Sigmoid colon (tissue), 7 donors: ENCODE data around the gene DDX23. TPM values are rescaled to one million over a fixed set of nuclear protein-coding genes. Genes with fewer than 3 reads are reported as not detected.
A peak's percentile ranks its signal among the peaks of the same experiment; 100 is the strongest.
"Not testable (repeated sequence)": the region's sequence is repeated elsewhere in the genome, so short reads cannot be mapped to it uniquely, and the experiment has no call there.

ENCODE experiments used
- DNase-seq: peaks from one replicate; pipeline ENCODE4 v3.0.0-alpha.2; 2019
- H3K27ac ChIP-seq, 4 donors: fragments of 200-600 bp; sonication (generic); one replicate each; pipeline ENCODE4 v1.5.1; 2016 to 2019; ENCODE audit warnings: mild to moderate bottlenecking in 1 of 4
- H3K27me3 ChIP-seq, 3 donors: fragments of 200-600 bp; sonication (generic); one replicate each; pipeline ENCODE4 v1.5.1; 2019; ENCODE audit warnings: mild to moderate bottlenecking in 1 of 3
- H3K36me3 ChIP-seq, 4 donors: fragments of 200-600 bp; sonication (generic); one replicate each; pipeline ENCODE4 v1.5.1; 2016 to 2019
- H3K4me1 ChIP-seq, 4 donors: fragments of 200-600 bp; sonication (generic); one replicate each; pipeline ENCODE4 v1.5.1; 2017 to 2019
- H3K4me3 ChIP-seq, 4 donors: fragments of 200-600 bp; sonication (generic); one replicate each; pipeline ENCODE4 v1.5.1; 2017 to 2019; ENCODE audit warnings: mild to moderate bottlenecking in 2 of 4, moderate library complexity in 1 of 4
- H3K9me3 ChIP-seq, 4 donors: fragments of 200-600 bp in 3 of 4; sonication (generic) in 3 of 4; one replicate each; pipeline versions ENCODE4 v1.5.1 to v1.6.1; 2013 to 2019
- CTCF ChIP-seq, 4 experiments: fragments of 450-650 bp in 3 of 4; fragments of 200-600 bp in 1 of 4; IDR thresholded peaks; one replicate each; pipeline ENCODE4 v1.5.1; 2016 to 2019; ENCODE audit warnings: antibody characterized with exemption in 4 of 4, mild to moderate bottlenecking in 3 of 4, moderate library complexity in 2 of 4
- EP300 ChIP-seq, 4 donors: sonication (generic); formaldehyde crosslinking; IDR thresholded peaks; one replicate each; pipeline ENCODE4 v1.6.1; 2017; ENCODE audit warnings: antibody characterized with exemption in 4 of 4
- POLR2A ChIP-seq, 2 donors: fragments of 450-650 bp; IDR thresholded peaks; one replicate each; pipeline ENCODE4 v1.6.1; 2016; ENCODE audit warnings: antibody characterized with exemption in 2 of 2, mild to moderate bottlenecking in 2 of 2, moderate library complexity in 2 of 2
- POLR2AphosphoS5 ChIP-seq, 4 donors: sonication (generic); formaldehyde crosslinking; IDR thresholded peaks; one replicate each; pipeline ENCODE4 v1.6.1; 2017; ENCODE audit warnings: antibody characterized with exemption in 4 of 4
- WGBS, 2 donors: extraction: QIAGEN DNeasy Blood & Tissue Kit; methylation state at CpG; one replicate each; pipeline ENCODE4 v1.1.7; 2013; 5-methylcytosine and 5-hydroxymethylcytosine counted together
- intact Hi-C: fragments of 100-400 bp; cut with DNase I; formaldehyde crosslinking; loops from one replicate; pipeline ENCODE4 v1.15.1; 2023
- polyA plus RNA-seq, 3 donors: library from polyadenylated mRNA; stranded (reverse); fragments of 200-250 nt; gene quantifications; one replicate each; pipeline ENCODE4 v1.2.3, GENCODE V29; 2013
- total RNA-seq, 4 donors: library from RNA; depleted of rRNA; stranded (reverse); fragments of >200 nt; gene quantifications; one replicate each; pipeline ENCODE4 v1.1.0, GENCODE V29; 2016
- donor health status: healthy with polysubstance abuse.
- donor health status: Bipolar disorder and iron deficiency.
- donor health status: healthy.

DDX23 gene
- total and polyA plus RNA-seq, 7 donors: 32.4 to 91.5 (median 53.5) TPM

GRCh38 chr12:48852734-48853688 is 1.0 kb upstream of the DDX23 start:
- Histone ChIP-seq H3K27me3 (no peaks in the 10 kb centered on the region), H3K9me3 (no peaks in the 10 kb centered on the region), H3K27ac (peak overlapping the region; percentile 80 to 89 (median 86)), H3K36me3 (peaks cover 0 to 10% (median 0%) of the 10 kb centered on the region in 4 donors), H3K4me1 (peaks cover 0 to 33% (median 24%) of the 10 kb centered on the region in 4 donors), H3K4me3 (peak overlapping the region; percentile 22 to 92 (median 85))
- peak; percentile 94 for DNase-seq
- TF ChIP-seq CTCF (IDR thresholded peaks at IDR 0.05) (peak; percentile 81 to 92 (median 90)), EP300 (IDR thresholded peaks at IDR 0.05) (no peak), POLR2AphosphoS5 (IDR thresholded peaks at IDR 0.05) (no peak)
- 1% methylated on average over 11 of the region's 11 CpGs for WGBS, 2 donors
- intact Hi-C loops: loop anchor here (1.0 kb wide), 2 partner anchors 37 to 83 kb away; no protein-coding TSS in a partner anchor

- H3K4me3 ChIP-seq, intact Hi-C loops, H3K9me3 ChIP-seq, DNase-seq, H3K27ac ChIP-seq, H3K27me3 ChIP-seq, H3K4me1 ChIP-seq: not testable (repeated sequence)
- WGBS, 2 donors: 95 to 96% methylated on average over 29 of the region's 29 CpGs
- H3K36me3 ChIP-seq: peaks cover 50 to 82% (median 57%) of the 10 kb centered on the region in 4 donors
Observed at GRCh38 chr12:48842021-48842420, 9.9 kb downstream of the DDX23 start.

GRCh38 chr12:48838048-48838447 is 13.9 kb downstream of the DDX23 start:
- Histone ChIP-seq H3K27ac (no peak overlapping the region), H3K27me3 (no peaks in the 10 kb centered on the region), H3K36me3 (peaks cover 50 to 84% (median 74%) of the 10 kb centered on the region in 4 donors), H3K9me3 (no peaks in the 10 kb centered on the region), H3K4me3 (no peak overlapping the region), H3K4me1 (no peaks in the 10 kb centered on the region)
- 82 to 92% methylated on average over 4 of the region's 4 CpGs for WGBS, 2 donors
- TF ChIP-seq EP300 (IDR thresholded peaks at IDR 0.05) (no peak), POLR2AphosphoS5 (IDR thresholded peaks at IDR 0.05) (no peak), CTCF (IDR thresholded peaks at IDR 0.05) (no peak), POLR2A (IDR thresholded peaks at IDR 0.05) (no peak)
- DNase-seq: no peak
- intact Hi-C loops: no loop called here

GRCh38 chr12:48832321-48833060 is 19.5 kb downstream of the DDX23 start:
- no peak for DNase-seq
- 88 to 92% methylated on average over 12 of the region's 12 CpGs for WGBS, 2 donors
- TF ChIP-seq POLR2A (IDR thresholded peaks at IDR 0.05) (no peak), POLR2AphosphoS5 (IDR thresholded peaks at IDR 0.05) (no peak), EP300 (IDR thresholded peaks at IDR 0.05) (no peak), CTCF (IDR thresholded peaks at IDR 0.05) (no peak)
- peaks cover 65 to 100% (median 75%) of the 10 kb centered on the region in 4 donors for H3K36me3 ChIP-seq
- no peak overlapping the region for H3K27ac ChIP-seq
- H3K4me1 ChIP-seq: no peaks in the 10 kb centered on the region
- H3K9me3 ChIP-seq: no peaks in the 10 kb centered on the region
- intact Hi-C loops: no loop called here
- H3K4me3 ChIP-seq: no peak overlapping the region
- H3K27me3 ChIP-seq: no peaks in the 10 kb centered on the region

GRCh38 chr12:48831257-48831656 is 20.7 kb downstream of the DDX23 start:
- DNase-seq: no peak
- H3K4me3 ChIP-seq: no peak overlapping the region
- H3K27me3 ChIP-seq: no peaks in the 10 kb centered on the region
- intact Hi-C loops: no loop called here
- no peaks in the 10 kb centered on the region for H3K9me3 ChIP-seq
- TF ChIP-seq EP300 (IDR thresholded peaks at IDR 0.05) (no peak), POLR2AphosphoS5 (IDR thresholded peaks at IDR 0.05) (no peak)
- peaks cover 59 to 100% (median 63%) of the 10 kb centered on the region in 4 donors for H3K36me3 ChIP-seq
- no peaks in the 10 kb centered on the region for H3K4me1 ChIP-seq
- 87 to 93% methylated on average over 6 of the region's 6 CpGs for WGBS, 2 donors
- no peak overlapping the region for H3K27ac ChIP-seq
